CD4-positive, alpha-beta memory T cell (primary cell): ENCODE results near the gene RBMS3. TPM values are rescaled to one million over a fixed set of nuclear protein-coding genes. Genes with fewer than 3 reads are reported as not detected.

Experiments used
- CTCF ChIA-PET: fragments of 350-600 bp; sonication (Branson Sonifier 250); formaldehyde crosslinking; loops from one replicate; lab custom pipeline; 2021; ENCODE audit warnings: inconsistent platforms; ENCODE audit not compliant: partially characterized antibody; lab: Charles Lee
- POLR2A ChIA-PET: fragments of 350-600 bp; sonication (Branson Sonifier 250); formaldehyde crosslinking; loops from one replicate; lab custom pipeline; 2021; ENCODE audit not compliant: partially characterized antibody; lab: Charles Lee
- DNase-seq, 5 donors: peaks; one replicate each; pipeline versions ENCODE4 v3.0.0 to v3.0.0-alpha.2; 2020 to 2022; ENCODE audit warnings: mixed read lengths in 1 of 5
- H3K27ac ChIP-seq: one replicate; pipeline ENCODE4 v1.7.0; 2013; ENCODE audit warnings: low read depth, low read length
- H3K27me3 ChIP-seq: 2 replicates; pipeline ENCODE4 v1.7.0; 2013; ENCODE audit warnings: mild to moderate bottlenecking, low read length, moderate library complexity; ENCODE audit not compliant: insufficient read depth
- H3K36me3 ChIP-seq: 2 replicates; pipeline ENCODE4 v1.7.0; 2013; ENCODE audit warnings: mild to moderate bottlenecking, low read length, moderate library complexity; ENCODE audit not compliant: insufficient read depth
- H3K4me1 ChIP-seq: 2 replicates; pipeline ENCODE4 v1.7.0; 2013; ENCODE audit warnings: mild to moderate bottlenecking, low read length, moderate library complexity; ENCODE audit not compliant: insufficient read depth
- H3K4me3 ChIP-seq, 2 donors: one replicate each; pipeline ENCODE4 v1.7.0; 2013; ENCODE audit warnings: low read length in 2 of 2, mild to moderate bottlenecking in 1 of 2
- H3K9me3 ChIP-seq, 2 donors: one replicate each; pipeline ENCODE4 v1.7.0; 2013; ENCODE audit warnings: low read length in 2 of 2, control low read depth in 1 of 2; ENCODE audit not compliant: control insufficient read depth in 1 of 2
- H3K27ac Mint-ChIP-seq, 7 donors: one replicate each; pipeline ENCODE4 v1.8.0; 2020 to 2021; ENCODE audit warnings: mixed read lengths in 7 of 7, mild to moderate bottlenecking in 6 of 7, inconsistent platforms in 3 of 7, moderate library complexity in 3 of 7
- H3K27me3 Mint-ChIP-seq, 2 donors: one replicate each; pipeline ENCODE4 v1.8.0; 2020 to 2021; ENCODE audit warnings: mixed read lengths in 2 of 2
- H3K36me3 Mint-ChIP-seq, 2 donors: one replicate each; pipeline ENCODE4 v1.8.0; 2020 to 2021; ENCODE audit warnings: mixed read lengths in 2 of 2, inconsistent platforms in 1 of 2, mild to moderate bottlenecking in 1 of 2
- H3K4me1 Mint-ChIP-seq, 4 donors: one replicate each; pipeline ENCODE4 v1.8.0; 2020 to 2021; ENCODE audit warnings: mixed read lengths in 4 of 4, mild to moderate bottlenecking in 1 of 4
- H3K4me3 Mint-ChIP-seq, 8 donors: one replicate each; pipeline ENCODE4 v1.8.0; 2020 to 2021; ENCODE audit warnings: mixed read lengths in 8 of 8, mild to moderate bottlenecking in 7 of 8, moderate library complexity in 6 of 8, inconsistent platforms in 3 of 8
- H3K9me3 Mint-ChIP-seq, 8 donors: one replicate each; pipeline ENCODE4 v1.8.0; 2020 to 2021; ENCODE audit warnings: mixed read lengths in 8 of 8, mild to moderate bottlenecking in 5 of 8, inconsistent platforms in 3 of 8, moderate library complexity in 1 of 8
- intact Hi-C: fragments of 100-400 bp; cut with micrococcal nuclease; formaldehyde crosslinking; loops from one replicate; pipeline ENCODE4 v1.15.1; 2023
- polyA plus RNA-seq, 2 donors: library from polyadenylated mRNA; unstranded; fragments of 300-500 nt; fragmentation: Illumina TruSeq; gene quantifications; one replicate each; pipeline ENCODE4 v1.2.3, GENCODE V29; 2021
- total RNA-seq, 2 experiments: library from RNA; stranded (reverse); gene quantifications; one replicate each; pipeline ENCODE4 v1.2.3, GENCODE V29; 2021

The RBMS3 gene
- total and polyA plus RNA-seq, 4 experiments from 2014 or later = 0.70 to 1.6 (median 1.0) TPM; not detected in 1

GRCh38 chr3:29282427-29283230 lies 1.8 kb downstream of the RBMS3 start:
- peak overlapping the region in 1 of 7 donors; percentile 61 for H3K27ac Mint-ChIP-seq
- Histone ChIP-seq H3K9me3 (no peaks in the 10 kb centered on the region), H3K36me3 (no peaks in the 10 kb centered on the region), H3K4me1 (peaks cover 11% of the 10 kb centered on the region), H3K27ac (no peak overlapping the region), H3K4me3 (no peak overlapping the region), H3K27me3 (no peaks in the 10 kb centered on the region)
- POLR2A ChIA-PET = no interaction called here
- peaks cover 6 to 26% (median 17%) of the 10 kb centered on the region in 4 donors for H3K4me1 Mint-ChIP-seq
- H3K4me3 Mint-ChIP-seq = peak overlapping the region in 6 of 8 donors; percentile 41 to 90 (median 82)
- H3K27me3 Mint-ChIP-seq = peaks cover 7 to 8% of the 10 kb centered on the region in 2 donors
- intact Hi-C loops = no loop called here
- H3K9me3 Mint-ChIP-seq = peaks cover 0 to 3% (median 0%) of the 10 kb centered on the region in 8 donors
- DNase-seq = no peak
- CTCF ChIA-PET = no interaction called here
- no peaks in the 10 kb centered on the region for H3K36me3 Mint-ChIP-seq

GRCh38 chr3:29283231-29284119 lies 2.6 kb downstream of the RBMS3 start:
- Mint-ChIP-seq H3K4me3 (peak overlapping the region in 5 of 8 donors; percentile 4 to 87 (median 36)), H3K27ac (no peak overlapping the region), H3K4me1 (peaks cover 6 to 26% (median 17%) of the 10 kb centered on the region in 4 donors), H3K36me3 (no peaks in the 10 kb centered on the region), H3K9me3 (peaks cover 0 to 3% (median 0%) of the 10 kb centered on the region in 8 donors), H3K27me3 (peaks cover 7 to 8% of the 10 kb centered on the region in 2 donors)
- Histone ChIP-seq H3K27me3 (no peaks in the 10 kb centered on the region), H3K27ac (no peak overlapping the region), H3K4me1 (peaks cover 11% of the 10 kb centered on the region), H3K4me3 (no peak overlapping the region), H3K36me3 (no peaks in the 10 kb centered on the region), H3K9me3 (no peaks in the 10 kb centered on the region)
- intact Hi-C loops = no loop called here
- ChIA-PET CTCF (no interaction called here), POLR2A (no interaction called here)
- no peak for DNase-seq

GRCh38 chr3:29284497-29284896 lies 3.6 kb downstream of the RBMS3 start:
- no peak for DNase-seq

GRCh38 chr3:29285471-29286071 lies 4.7 kb downstream of the RBMS3 start:
- H3K27me3 ChIP-seq = no peaks in the 10 kb centered on the region
- DNase-seq = no peak

More at GRCh38 chr3:29284497-29284896, 3.6 kb downstream of the RBMS3 start:
- Histone ChIP-seq H3K4me3 (no peak overlapping the region), H3K27ac (no peak overlapping the region), H3K4me1 (peaks cover 11% of the 10 kb centered on the region), H3K36me3 (no peaks in the 10 kb centered on the region), H3K9me3 (no peaks in the 10 kb centered on the region), H3K27me3 (no peaks in the 10 kb centered on the region)
- Mint-ChIP-seq H3K4me1 (peaks cover 6 to 26% (median 17%) of the 10 kb centered on the region in 4 donors), H3K27ac (no peak overlapping the region), H3K4me3 (no peak overlapping the region), H3K27me3 (peaks cover 7 to 8% of the 10 kb centered on the region in 2 donors), H3K9me3 (peaks cover 0 to 3% (median 0%) of the 10 kb centered on the region in 8 donors), H3K36me3 (no peaks in the 10 kb centered on the region)
- intact Hi-C loops = no loop called here
- POLR2A ChIA-PET = no interaction called here
- CTCF ChIA-PET = no interaction called here

GRCh38 chr3:29286478-29287240 lies 5.8 kb downstream of the RBMS3 start:
- peak overlapping the region in 1 of 7 donors; percentile 54 for H3K27ac Mint-ChIP-seq
- Histone ChIP-seq H3K27ac (no peak overlapping the region), H3K4me3 (no peak overlapping the region), H3K36me3 (no peaks in the 10 kb centered on the region), H3K9me3 (no peaks in the 10 kb centered on the region), H3K4me1 (peaks cover 7% of the 10 kb centered on the region), H3K27me3 (no peaks in the 10 kb centered on the region)
- H3K4me3 Mint-ChIP-seq = no peak overlapping the region
- CTCF ChIA-PET = no interaction called here
- POLR2A ChIA-PET = no interaction called here
- peaks cover 3 to 7% of the 10 kb centered on the region in 2 donors for H3K27me3 Mint-ChIP-seq
- no peak for DNase-seq
- H3K4me1 Mint-ChIP-seq = peaks cover 3 to 11% (median 8%) of the 10 kb centered on the region in 4 donors
- peaks cover 0 to 3% (median 0%) of the 10 kb centered on the region in 8 donors for H3K9me3 Mint-ChIP-seq
- intact Hi-C loops = no loop called here
- H3K36me3 Mint-ChIP-seq = no peaks in the 10 kb centered on the region

More at GRCh38 chr3:29285471-29286071, 4.7 kb downstream of the RBMS3 start:
- peaks cover 11% of the 10 kb centered on the region for H3K4me1 ChIP-seq
- Mint-ChIP-seq H3K9me3 (peaks cover 0 to 3% (median 0%) of the 10 kb centered on the region in 8 donors), H3K27ac (no peak overlapping the region), H3K27me3 (peaks cover 5 to 7% of the 10 kb centered on the region in 2 donors), H3K4me3 (no peak overlapping the region), H3K4me1 (peaks cover 6 to 20% (median 15%) of the 10 kb centered on the region in 4 donors), H3K36me3 (no peaks in the 10 kb centered on the region)
- no peaks in the 10 kb centered on the region for H3K36me3 ChIP-seq
- H3K4me3 ChIP-seq = no peak overlapping the region
- ChIA-PET CTCF (no interaction called here), POLR2A (no interaction called here)
- no peaks in the 10 kb centered on the region for H3K9me3 ChIP-seq
- intact Hi-C loops = no loop called here
- H3K27ac ChIP-seq = no peak overlapping the region

GRCh38 chr3:29290596-29290995 lies 9.7 kb downstream of the RBMS3 start:
- Histone ChIP-seq H3K4me1 (no peaks in the 10 kb centered on the region), H3K9me3 (no peaks in the 10 kb centered on the region), H3K4me3 (no peak overlapping the region), H3K36me3 (no peaks in the 10 kb centered on the region), H3K27ac (no peak overlapping the region), H3K27me3 (no peaks in the 10 kb centered on the region)
- CTCF ChIA-PET = no interaction called here
- no peaks in the 10 kb centered on the region for H3K27me3 Mint-ChIP-seq
- H3K4me3 Mint-ChIP-seq = no peak overlapping the region
- POLR2A ChIA-PET = no interaction called here
- peaks cover 0 to 5% (median 0%) of the 10 kb centered on the region in 8 donors for H3K9me3 Mint-ChIP-seq
- intact Hi-C loops = no loop called here
- no peak for DNase-seq
- no peaks in the 10 kb centered on the region for H3K4me1 Mint-ChIP-seq
- H3K27ac Mint-ChIP-seq = no peak overlapping the region
- H3K36me3 Mint-ChIP-seq = no peaks in the 10 kb centered on the region
